Heart left ventricle (tissue), 13 donors: ENCODE data around the gene SETD2.

ENCODE experiments used
- POLR2A ChIP-seq, 2 donors: fragments of 450-650 bp; IDR thresholded peaks; one replicate each; pipeline ENCODE4 v1.6.1; 2017; ENCODE audit warnings: antibody characterized with exemption in 2 of 2, mild to moderate bottlenecking in 2 of 2, moderate library complexity in 2 of 2
- TF ChIP-seq, protein P1 (sequence below), 12 donors: fragments of 200-600 bp; sonication (generic) in 4 of 12; IDR thresholded peaks; one replicate each; pipeline versions ENCODE4 v1.5.0 to v1.8.0; 2018 to 2022; ENCODE audit warnings: antibody characterized with exemption in 12 of 12, mild to moderate bottlenecking in 5 of 12
- donor health status: ischemic (EF 13 %, LVEDD 7.1; RV severe dilation, severe dysfunction).
- donor health status: DM: no; HTN: yes; CAD: no.
- donor health status: DM: no; HTN: no; CAD: no.
- donor health status: ischemic (EF 25% LVEDD 6.9; RV normal size, moderate dysfunction).
- donor health status: ischemic (EF 25% LVEDD 5.7; RV mildly dilated, moderate dysfunction).
- donor health status: ischemic (EF 35%, LVEDD 5.7; RV mildly dilated, moderate dysfunction).
- donor health status: nonischemic (EF 11% LVEDD 7.7; RV severe dilation, severe dysfunction).
- donor health status: DM: yes; HTN: yes; CAD: no.
- donor health status: PGD.
- donor health status: ischemic (EF 29% LVEDD 5.4; RV normal size, mild dysfunction).
- donor health status: nonischemic (EF 23%, LVEDD 6.1; RV moderate dilation, normal function).

DNA sequence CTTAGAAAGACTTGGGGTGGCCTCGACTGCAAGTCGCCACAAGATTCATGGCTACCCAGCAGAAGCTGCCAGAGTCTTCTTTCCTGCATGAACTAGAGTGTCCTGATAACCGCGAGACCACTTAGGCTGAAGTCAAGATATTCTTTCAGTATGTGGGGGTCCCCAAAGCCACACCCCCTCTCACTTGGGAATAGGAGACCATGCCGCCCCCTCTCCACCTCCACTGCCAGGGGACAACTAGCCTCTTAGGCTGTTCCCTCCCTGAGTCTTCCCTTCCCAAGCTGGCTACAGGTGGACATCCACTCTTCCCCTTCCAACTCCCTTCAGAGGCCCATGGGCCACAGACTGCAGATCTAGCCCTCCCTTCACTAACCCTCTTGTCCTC lies 186.1 kb downstream of the SETD2 start:
- TF ChIP-seq, protein P1, sequence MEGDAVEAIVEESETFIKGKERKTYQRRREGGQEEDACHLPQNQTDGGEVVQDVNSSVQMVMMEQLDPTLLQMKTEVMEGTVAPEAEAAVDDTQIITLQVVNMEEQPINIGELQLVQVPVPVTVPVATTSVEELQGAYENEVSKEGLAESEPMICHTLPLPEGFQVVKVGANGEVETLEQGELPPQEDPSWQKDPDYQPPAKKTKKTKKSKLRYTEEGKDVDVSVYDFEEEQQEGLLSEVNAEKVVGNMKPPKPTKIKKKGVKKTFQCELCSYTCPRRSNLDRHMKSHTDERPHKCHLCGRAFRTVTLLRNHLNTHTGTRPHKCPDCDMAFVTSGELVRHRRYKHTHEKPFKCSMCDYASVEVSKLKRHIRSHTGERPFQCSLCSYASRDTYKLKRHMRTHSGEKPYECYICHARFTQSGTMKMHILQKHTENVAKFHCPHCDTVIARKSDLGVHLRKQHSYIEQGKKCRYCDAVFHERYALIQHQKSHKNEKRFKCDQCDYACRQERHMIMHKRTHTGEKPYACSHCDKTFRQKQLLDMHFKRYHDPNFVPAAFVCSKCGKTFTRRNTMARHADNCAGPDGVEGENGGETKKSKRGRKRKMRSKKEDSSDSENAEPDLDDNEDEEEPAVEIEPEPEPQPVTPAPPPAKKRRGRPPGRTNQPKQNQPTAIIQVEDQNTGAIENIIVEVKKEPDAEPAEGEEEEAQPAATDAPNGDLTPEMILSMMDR (IDR thresholded peaks at IDR 0.05) = no peak
- no peak for TF ChIP-seq POLR2A (IDR thresholded peaks at IDR 0.05)
